HG02885 (cell line): ENCODE results near the gene KPNA4.
"Not testable (repeated sequence)": the region's sequence is repeated elsewhere in the genome, so short reads cannot be mapped to it uniquely, and the experiment has no call there.

Experiments used
- ATAC-seq: cut with Tn5 transposase; IDR thresholded peaks from one replicate; pipeline ENCODE4 v1.9.1; 2021; ENCODE audit warnings: mild to moderate bottlenecking; ENCODE audit not compliant: unreplicated experiment, poor library complexity

The KPNA4 gene

DNA sequence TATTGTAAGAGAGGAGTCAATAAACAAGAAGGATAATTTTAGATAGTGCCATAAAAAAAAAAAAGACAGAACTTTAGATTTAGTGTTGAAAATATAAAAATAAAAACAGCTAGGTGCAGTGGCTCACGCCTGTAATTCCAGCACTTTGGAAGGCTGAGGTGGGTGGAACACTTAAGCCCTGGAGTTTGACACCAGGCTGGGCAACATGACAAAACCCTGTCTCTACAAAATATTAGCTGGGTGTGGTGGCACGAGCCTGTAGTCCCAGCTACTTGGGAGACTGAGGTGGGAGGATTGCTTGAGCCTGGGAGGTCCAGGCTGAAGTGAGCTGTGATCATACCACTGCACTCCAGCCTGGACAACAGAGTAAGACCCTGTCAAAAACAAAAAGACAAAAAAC lies 49.0 kb downstream of the KPNA4 start:
- ATAC-seq = not testable (repeated sequence)

DNA sequence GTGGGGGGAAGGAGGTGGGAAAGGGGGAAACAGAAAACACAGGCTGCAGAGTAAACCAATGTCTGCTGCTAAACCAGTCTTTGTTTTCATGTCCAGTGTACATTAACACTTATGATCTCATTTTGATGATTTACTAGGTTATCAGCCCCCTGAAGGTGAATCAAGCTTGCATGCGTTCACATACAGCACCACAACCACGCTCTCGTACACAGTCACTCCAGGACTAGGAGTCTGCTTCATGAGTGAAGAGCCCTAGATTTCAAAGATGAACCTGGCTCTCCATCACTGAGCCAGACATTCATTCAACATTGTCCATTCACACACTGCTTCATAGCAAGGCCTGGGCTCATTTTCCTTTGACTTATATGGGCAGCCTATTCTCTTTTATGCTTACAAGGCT lies 64.0 kb downstream of the KPNA4 start:
- no peak for ATAC-seq

DNA sequence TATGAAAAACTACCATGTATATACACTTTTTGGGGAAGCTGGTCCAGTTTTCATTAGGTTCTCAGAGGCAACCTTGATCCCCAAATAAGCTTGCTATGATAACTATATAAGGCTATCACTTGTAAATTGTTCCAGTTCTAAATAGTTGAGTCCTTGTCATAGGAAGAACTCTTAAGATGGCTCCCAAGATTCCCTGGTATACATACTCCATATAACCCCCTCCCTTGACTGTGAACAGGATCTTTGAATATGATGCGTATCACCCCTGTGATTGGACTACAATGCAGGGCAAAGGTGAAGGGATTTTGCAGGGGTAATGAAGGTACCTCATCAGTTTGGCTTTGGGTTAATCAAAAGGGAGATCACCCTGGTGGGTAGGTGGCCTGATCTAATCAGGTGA lies 67.2 kb downstream of the KPNA4 start:
- no peak for ATAC-seq

GRCh38 chr3:160490166-160490565 lies 75.2 kb downstream of the KPNA4 start:
- no peak for ATAC-seq

DNA sequence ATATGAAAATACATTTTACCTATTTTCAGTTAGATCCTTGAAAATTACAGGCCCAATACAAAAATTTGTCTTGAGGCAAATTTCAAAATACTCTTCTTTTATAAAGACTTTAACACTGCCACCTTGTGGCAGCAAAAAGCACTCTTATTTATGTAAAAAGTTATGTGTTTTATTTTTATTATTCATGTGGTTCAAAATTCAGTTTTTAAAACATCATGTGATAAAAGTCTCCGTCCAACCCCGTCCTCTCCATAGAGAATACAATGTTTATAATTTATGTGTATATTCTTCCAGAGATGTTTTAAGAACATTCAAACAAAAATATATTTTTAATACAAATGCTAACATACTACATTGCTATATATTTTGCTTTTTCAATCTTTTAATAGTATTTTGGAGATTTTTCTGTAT lies 78.9 kb downstream of the KPNA4 start:
- ATAC-seq = no peak

DNA sequence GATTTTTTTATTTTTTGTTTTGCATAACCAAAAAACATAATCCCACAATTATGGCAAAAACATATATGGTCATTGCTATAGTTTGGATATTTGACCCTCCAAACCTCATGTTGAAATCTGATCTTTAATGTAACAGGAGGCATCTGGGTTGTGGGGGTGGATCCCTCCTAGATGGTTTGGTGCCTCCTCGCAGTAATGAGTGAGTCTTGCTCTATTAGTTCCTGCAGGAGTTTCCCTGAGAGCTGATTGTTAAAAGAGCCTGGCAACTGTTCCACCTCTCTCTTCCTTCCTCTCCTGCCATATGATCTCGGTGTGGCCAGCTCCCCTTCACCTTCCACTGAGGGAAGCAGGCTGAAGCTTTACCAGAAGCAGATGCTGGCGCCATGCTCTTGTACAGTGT lies 82.6 kb downstream of the KPNA4 start:
- no peak for ATAC-seq

DNA sequence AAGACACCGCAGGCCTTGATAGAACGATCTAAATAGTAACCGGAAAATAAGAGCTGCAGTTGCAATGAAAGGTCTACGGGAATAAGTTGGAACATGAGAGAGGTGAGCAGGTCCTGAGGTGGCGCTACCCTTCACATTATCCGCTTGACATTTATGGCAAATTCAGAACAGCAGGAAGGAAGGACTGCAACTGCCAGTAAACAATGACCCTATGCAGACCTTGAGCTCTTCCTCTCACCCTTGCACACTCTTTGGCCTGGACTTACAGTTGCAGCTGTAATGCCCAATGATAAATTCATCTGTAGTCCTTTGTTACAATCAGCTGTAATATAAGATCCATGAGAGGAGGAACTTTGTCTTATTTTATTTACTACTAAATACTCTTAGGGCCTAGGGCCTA lies 83.5 kb downstream of the KPNA4 start:
- no peak for ATAC-seq

DNA sequence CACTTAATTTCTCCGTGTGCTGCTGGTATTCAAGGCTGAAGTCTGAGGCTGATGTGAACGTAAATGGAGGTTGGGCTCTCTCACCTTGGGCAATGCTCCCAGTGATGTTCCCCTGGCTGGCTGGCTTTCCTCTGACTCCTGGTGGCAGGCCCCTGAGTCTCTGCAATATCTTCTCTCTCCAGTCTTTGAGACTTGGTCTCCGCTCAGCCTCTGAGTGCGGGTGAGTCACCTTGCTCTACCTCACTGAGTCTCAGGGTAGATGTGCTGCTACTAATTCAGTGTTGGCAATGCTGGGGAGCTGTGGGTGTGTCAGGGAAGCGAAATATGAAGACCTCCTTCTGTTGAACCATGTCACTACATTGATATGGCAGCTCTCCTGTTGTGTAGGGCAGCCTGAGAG lies 84.4 kb downstream of the KPNA4 start:
- ATAC-seq = no peak

DNA sequence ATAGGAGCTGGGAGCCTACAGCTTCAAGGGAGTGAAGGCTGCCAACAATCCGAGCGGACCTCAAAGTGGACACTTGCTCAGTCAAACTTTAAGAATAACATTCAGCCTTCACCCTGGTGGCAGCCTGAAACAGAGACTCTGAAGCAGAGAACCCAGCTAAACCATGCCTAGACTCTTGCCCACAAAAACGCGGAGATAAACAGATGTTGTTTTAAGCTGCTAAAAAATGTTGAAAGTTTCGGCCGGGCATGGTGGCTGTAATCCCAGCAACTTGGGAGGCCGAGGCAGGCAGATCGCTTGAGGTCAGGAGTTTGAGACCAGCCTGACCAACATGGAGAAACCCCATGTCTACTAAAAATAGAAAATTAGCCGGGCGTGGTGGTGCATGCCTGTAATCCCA lies 86.0 kb downstream of the KPNA4 start:
- ATAC-seq = no peak

DNA sequence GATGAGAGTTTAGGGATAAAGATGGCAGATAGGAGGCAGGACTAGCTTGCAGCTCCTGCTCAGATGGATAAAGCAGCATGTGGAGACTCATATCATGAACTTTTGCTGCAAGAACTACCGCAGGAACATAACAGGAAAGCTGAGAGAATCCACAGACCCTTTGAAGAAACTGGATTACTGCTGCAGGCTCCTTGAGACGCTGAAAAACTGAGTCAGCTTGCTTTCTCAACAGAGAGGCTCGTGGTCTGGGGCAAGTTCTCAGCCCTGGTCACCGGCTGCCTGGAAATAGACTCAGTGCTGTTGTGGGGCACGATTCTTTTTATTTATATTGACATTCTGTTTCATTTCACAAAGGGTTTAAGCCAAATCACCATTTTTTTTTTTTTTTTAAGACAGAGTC lies 87.0 kb downstream of the KPNA4 start:
- no peak for ATAC-seq

DNA sequence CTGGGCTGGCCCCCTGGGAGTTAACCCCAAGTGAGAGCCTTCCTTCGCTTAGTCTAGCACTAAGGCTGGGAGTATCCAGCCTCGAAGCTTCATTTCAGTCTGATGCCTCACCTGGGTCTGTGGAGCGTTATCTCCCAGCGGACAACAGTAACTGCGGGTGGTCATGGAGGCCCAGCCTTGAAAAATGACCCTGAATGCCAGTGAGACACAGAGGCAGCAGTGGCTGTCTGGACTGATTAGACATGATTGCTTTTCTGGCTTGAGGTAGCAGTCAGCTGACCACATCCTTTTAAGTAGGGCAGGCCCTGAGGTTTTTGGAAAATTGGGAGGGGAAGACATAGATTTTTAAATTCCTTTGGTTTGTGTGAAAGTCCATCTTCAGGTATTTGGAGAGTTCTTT lies 87.6 kb downstream of the KPNA4 start:
- no peak for ATAC-seq

- ATAC-seq = no peak
These were observed 89.5 kb downstream of the KPNA4 start for GRCh38 chr3:160475884-160476283.

DNA sequence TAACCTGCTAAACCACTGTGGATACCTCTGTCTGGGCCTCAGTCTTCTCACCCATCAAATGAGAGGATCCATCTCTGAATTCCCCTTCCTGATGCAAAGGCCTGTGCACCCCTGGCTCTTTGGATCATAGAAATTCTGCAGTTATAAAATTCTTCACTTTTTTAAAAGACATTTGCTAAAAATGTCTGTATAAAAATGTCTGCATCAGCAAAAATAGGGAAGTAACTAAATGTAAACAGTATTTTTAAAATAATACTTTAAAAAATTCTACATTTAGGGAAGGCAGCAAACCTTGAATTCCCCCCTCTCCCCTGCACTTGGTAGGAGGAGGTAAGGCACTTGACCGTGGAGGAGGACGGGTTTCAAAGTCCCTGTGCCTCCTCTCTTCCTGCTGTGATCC lies 90.2 kb downstream of the KPNA4 start:
- ATAC-seq = no peak

- ATAC-seq = no peak
These were observed 90.9 kb downstream of the KPNA4 start for GRCh38 chr3:160474416-160474838.

DNA sequence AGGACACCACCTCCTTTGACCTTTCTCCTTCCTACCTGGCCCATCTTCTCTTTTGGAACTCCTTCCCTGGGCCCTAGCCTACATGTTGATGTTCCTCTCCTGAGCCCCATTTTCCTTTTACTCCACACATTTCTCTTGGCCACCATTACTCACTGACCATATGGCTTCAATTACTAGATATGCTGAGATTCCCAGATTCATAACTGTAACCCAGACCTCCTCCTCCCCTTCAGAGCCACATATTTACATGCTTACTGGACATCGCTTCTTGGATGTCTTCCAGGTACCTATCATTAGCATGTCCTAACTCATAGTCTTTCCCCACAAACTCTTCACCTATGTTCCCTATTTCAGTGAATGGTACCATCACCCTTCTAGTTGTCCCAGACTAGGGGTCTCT lies 91.4 kb downstream of the KPNA4 start:
- no peak for ATAC-seq

- ATAC-seq = no peak
These were observed 92.2 kb downstream of the KPNA4 start for GRCh38 chr3:160473221-160473620.

- ATAC-seq = peak; percentile 66
These were observed 93.0 kb downstream of the KPNA4 start for GRCh38 chr3:160472344-160472743.

DNA sequence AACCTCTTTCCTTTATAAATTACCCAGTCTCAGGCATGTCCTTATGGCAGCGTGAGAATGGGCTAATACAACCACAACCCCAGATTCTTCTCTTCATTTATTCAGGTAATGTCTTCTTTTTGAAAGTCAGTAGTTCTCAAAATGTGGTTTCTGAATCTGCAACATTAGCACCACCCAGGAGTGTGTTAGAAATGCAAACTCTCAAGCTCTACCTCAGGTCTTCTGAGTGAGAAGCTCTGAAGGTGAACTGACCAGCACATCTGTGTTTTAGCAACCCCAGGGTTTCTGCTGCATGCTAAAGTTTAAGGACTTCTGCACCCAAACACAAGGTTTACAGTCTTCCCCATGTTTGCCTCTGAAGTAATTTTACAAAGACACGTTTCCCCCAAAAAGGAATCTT lies 93.5 kb downstream of the KPNA4 start:
- no peak for ATAC-seq

DNA sequence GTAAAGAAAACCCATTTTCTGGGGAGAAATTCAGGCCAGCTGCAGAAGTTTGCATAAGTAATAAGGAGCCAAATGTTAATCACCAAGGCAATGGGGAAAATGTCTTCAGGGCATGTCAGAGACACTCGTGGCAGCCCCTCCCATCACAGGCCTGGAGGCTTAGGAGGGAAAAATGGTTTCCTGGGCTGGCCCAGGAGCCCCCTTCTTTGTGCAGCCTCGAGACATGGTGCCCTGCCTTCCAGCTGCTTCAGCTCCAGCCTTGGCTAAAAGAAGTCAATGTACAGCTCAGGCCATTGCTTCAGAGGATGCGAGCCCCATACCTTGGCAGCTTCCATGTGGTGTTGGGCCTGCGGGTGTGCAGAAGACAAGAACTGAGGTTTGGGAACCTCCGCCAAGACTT lies 95.2 kb downstream of the KPNA4 start:
- no peak for ATAC-seq

DNA sequence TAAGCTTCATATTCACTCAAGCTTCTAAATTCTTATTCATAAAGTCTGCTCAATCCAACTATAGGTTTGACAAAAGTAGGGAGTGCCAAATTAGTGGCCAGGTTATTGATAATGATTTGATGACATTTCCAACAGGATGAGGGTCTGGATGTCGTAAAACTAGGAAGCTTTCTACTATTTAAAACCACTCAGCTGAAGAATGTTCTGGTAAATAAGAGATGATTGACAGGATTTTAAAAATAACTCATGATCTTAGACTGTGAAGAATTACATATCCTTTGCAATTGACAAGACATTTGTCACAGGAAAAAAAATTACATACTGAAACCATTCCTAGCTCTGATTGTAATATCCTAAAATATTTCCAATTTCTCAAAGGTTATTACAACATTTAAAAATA lies 100.4 kb downstream of the KPNA4 start:
- ATAC-seq = no peak

GRCh38 chr3:160464321-160464720 lies 101.0 kb downstream of the KPNA4 start:
- ATAC-seq = no peak

DNA sequence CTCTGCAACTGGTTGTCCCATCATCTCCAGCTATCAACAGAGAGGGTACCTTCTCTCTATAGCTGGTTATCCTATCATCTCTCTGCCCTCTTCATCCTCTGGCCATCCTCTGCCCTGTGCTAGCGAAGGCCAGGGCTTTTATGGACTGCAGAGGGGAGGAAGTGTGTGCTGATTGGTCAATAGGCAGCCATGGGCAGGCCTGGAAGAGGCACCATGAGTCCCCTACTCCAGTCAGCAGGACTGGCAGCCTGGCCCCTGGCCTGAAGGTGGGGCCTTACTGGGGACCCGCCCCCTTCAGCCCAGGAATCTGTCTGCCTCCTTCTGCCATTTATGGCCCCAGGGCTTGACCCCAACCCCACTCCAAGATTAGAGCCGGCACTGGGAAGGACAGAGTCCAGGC lies 105.3 kb downstream of the KPNA4 start:
- ATAC-seq = no peak

DNA sequence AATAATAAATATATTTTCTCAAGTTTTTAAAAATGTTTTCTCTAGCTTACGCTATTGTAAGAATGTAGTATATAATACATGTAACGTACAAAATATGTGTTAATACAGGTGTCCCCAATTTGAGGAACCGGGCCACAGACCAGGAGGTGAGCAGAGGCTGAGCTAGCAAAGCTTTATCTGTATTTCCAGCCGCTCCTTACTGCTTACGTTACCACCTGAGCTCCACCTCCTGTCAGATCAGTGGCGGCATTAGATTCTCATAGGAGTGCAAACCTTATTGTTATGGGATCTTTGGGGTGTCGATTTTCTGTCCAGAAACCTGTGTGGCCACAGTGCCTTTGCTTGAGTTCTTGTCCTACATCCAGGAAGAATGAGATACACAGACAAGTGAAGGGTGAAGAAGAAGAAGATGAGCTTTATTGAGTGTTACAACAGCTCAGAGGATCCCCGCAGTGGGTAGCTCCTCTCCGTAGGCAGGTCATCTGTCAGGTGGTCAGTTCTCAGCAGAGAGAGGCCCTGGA lies 105.9 kb downstream of the KPNA4 start:
- no peak for ATAC-seq
